SK-N-SH treated with all-trans-retinoic acid at 6 μM for 48 hours (cell line): ENCODE data around the gene RNF175.

Experiments used
- ATAC-seq: fragments of 200-7000 bp; cut with Tn5 transposase; 3 replicates; pipeline ENCODE4 v1.9.1; 2020; ENCODE audit warnings: mild to moderate bottlenecking, moderate library complexity
- ARNTL ChIP-seq: fragments of 450-650 bp; formaldehyde crosslinking; IDR thresholded peaks from 2 replicates; pipeline ENCODE4 v1.5.0; 2020; ENCODE audit warnings: low read depth, mild to moderate bottlenecking, moderate library complexity, borderline replicate concordance
- BACH2 ChIP-seq: fragments of 250-450 bp; sonication (Bioruptor Pico); IDR thresholded peaks from 2 replicates; pipeline ENCODE4 v1.9.0; 2021; ENCODE audit warnings: mild to moderate bottlenecking, borderline replicate concordance
- CREB5 ChIP-seq: fragments of 250-450 bp; sonication (Bioruptor Pico); IDR thresholded peaks from 2 replicates; pipeline ENCODE4 v1.5.1; 2020; ENCODE audit warnings: low read depth, mild to moderate bottlenecking, moderate library complexity
- CSRNP3 ChIP-seq: fragments of 250-450 bp; sonication (Bioruptor Pico); IDR thresholded peaks from 2 replicates; pipeline ENCODE4 v1.5.1; 2021; ENCODE audit warnings: mild to moderate bottlenecking, moderate library complexity
- ESRRG ChIP-seq: fragments of 250-450 bp; sonication (Bioruptor Pico); IDR thresholded peaks from 2 replicates; pipeline ENCODE4 v1.6.1; 2021; ENCODE audit warnings: mild to moderate bottlenecking
- GLIS3 ChIP-seq: fragments of 250-450 bp; sonication (Bioruptor Pico); IDR thresholded peaks from 2 replicates; pipeline ENCODE4 v1.5.0; 2020; ENCODE audit warnings: mild to moderate bottlenecking, moderate library complexity
- OSR1 ChIP-seq: fragments of 250-450 bp; sonication (Bioruptor Pico); IDR thresholded peaks from 2 replicates; pipeline ENCODE4 v1.8.0; 2022; ENCODE audit warnings: moderate library complexity, mild to moderate bottlenecking, inconsistent platforms
- PATZ1 ChIP-seq: fragments of 250-450 bp; sonication (Bioruptor Pico); IDR thresholded peaks from 2 replicates; pipeline ENCODE4 v1.8.0; 2020; ENCODE audit warnings: mild to moderate bottlenecking, moderate library complexity, borderline replicate concordance
- POU6F1 ChIP-seq: fragments of 250-450 bp; sonication (Bioruptor Pico); IDR thresholded peaks from 2 replicates; pipeline ENCODE4 v1.8.0; 2021; ENCODE audit warnings: low read depth, mild to moderate bottlenecking, moderate library complexity, borderline replicate concordance
- PPARA ChIP-seq: fragments of 250-450 bp; sonication (Bioruptor Pico); IDR thresholded peaks from 2 replicates; pipeline ENCODE4 v1.5.0; 2020; ENCODE audit warnings: mild to moderate bottlenecking, borderline replicate concordance
- RARB ChIP-seq: fragments of 250-450 bp; sonication (Bioruptor Pico); IDR thresholded peaks from 2 replicates; pipeline ENCODE4 v1.8.0; 2021; ENCODE audit warnings: mild to moderate bottlenecking, moderate library complexity
- SNAI2 ChIP-seq: fragments of 250-450 bp; sonication (Bioruptor Pico); IDR thresholded peaks from 2 replicates; pipeline ENCODE4 v1.5.0; 2020; ENCODE audit warnings: mild to moderate bottlenecking, moderate library complexity
- TCF4 ChIP-seq: fragments of 250-450 bp; sonication (Bioruptor Pico); IDR thresholded peaks from 2 replicates; pipeline ENCODE4 v1.8.0; 2021; ENCODE audit warnings: mild to moderate bottlenecking, moderate library complexity, borderline replicate concordance
- TSHZ2 ChIP-seq: fragments of 250-450 bp; sonication (Bioruptor Pico); IDR thresholded peaks from 2 replicates; pipeline ENCODE4 v1.5.0; 2020; ENCODE audit warnings: mild to moderate bottlenecking, moderate library complexity
- ZC3H10 ChIP-seq: fragments of 250-450 bp; sonication (Bioruptor Pico); IDR thresholded peaks from 2 replicates; pipeline ENCODE4 v1.5.1; 2021; ENCODE audit warnings: mild to moderate bottlenecking, moderate library complexity
- ZFP3 ChIP-seq: fragments of 250-450 bp; sonication (Bioruptor Pico); IDR thresholded peaks from 2 replicates; pipeline ENCODE4 v1.5.0; 2020; ENCODE audit warnings: mild to moderate bottlenecking, moderate library complexity
- ZNF565 ChIP-seq: fragments of 450-650 bp; formaldehyde crosslinking; conservative IDR thresholded peaks from 2 replicates; pipeline ENCODE4 v1.5.0; 2020; ENCODE audit warnings: low read depth, mild to moderate bottlenecking, moderate library complexity
- ZNF70 ChIP-seq: fragments of 450-650 bp; formaldehyde crosslinking; IDR thresholded peaks from 2 replicates; pipeline ENCODE4 v1.5.0; 2020; ENCODE audit warnings: mild to moderate bottlenecking, moderate library complexity
- ZNF8 ChIP-seq: fragments of 450-650 bp; formaldehyde crosslinking; IDR thresholded peaks from 2 replicates; pipeline ENCODE4 v1.5.0; 2020; ENCODE audit warnings: mild to moderate bottlenecking, moderate library complexity

Gene RNF175

GRCh38 chr4:153792618-153793247 lies 32.9 kb upstream of the RNF175 start:
- peak; percentile 7; the same call in 1 of the 3 replicates for ATAC-seq
- TF ChIP-seq POU6F1 (CRISPR knock-in tag) (no peak), ZFP3 (CRISPR knock-in tag) (no peak), GLIS3 (no peak), ESRRG (CRISPR knock-in tag) (no peak), ZNF70 (CRISPR knock-in tag) (no peak)
- TF ChIP-seq, all 23 proteins: peak for 0

GRCh38 chr4:153791746-153792617 lies 32.2 kb upstream of the RNF175 start:
- ATAC-seq, result peak; percentile 70
- TF ChIP-seq PPARA (CRISPR knock-in tag), result no peak
- TF ChIP-seq OSR1, result no peak
- TF ChIP-seq ZFP3 (CRISPR knock-in tag), result no peak
- no peak for TF ChIP-seq SNAI2
- TF ChIP-seq ZNF70 (CRISPR knock-in tag), result no peak
- TF ChIP-seq RARB (CRISPR knock-in tag), result no peak
- no peak for TF ChIP-seq GLIS3
- no peak for TF ChIP-seq CREB5 (CRISPR knock-in tag)
- no peak for TF ChIP-seq TCF4 (CRISPR knock-in tag)
- TF ChIP-seq PATZ1, result no peak
- TF ChIP-seq POU6F1 (CRISPR knock-in tag), result no peak
- TF ChIP-seq ZNF565, result no peak
- TF ChIP-seq BACH2, result no peak
- TF ChIP-seq ARNTL, result no peak
- no peak for TF ChIP-seq TSHZ2
- TF ChIP-seq ESRRG (CRISPR knock-in tag), result no peak
- TF ChIP-seq ZNF8 (CRISPR knock-in tag), result no peak
- TF ChIP-seq ZC3H10 (CRISPR knock-in tag), result no peak

GRCh38 chr4:153790962-153791551 lies 31.2 kb upstream of the RNF175 start:
- no peak for TF ChIP-seq CSRNP3 (CRISPR knock-in tag)
- no peak for TF ChIP-seq ZNF8 (CRISPR knock-in tag)
- no peak for TF ChIP-seq ESRRG (CRISPR knock-in tag)
- no peak for TF ChIP-seq TCF4 (CRISPR knock-in tag)
- TF ChIP-seq ZC3H10 (CRISPR knock-in tag), result no peak
- peak; percentile 49 for ATAC-seq
